Lung (tissue), 12 donors: ENCODE results near the gene FAM117B. TPM values are rescaled to one million over a fixed set of nuclear protein-coding genes. Genes with fewer than 3 reads are reported as not detected.

Experiments used
- ATAC-seq: fragments of 200-7000 bp; cut with Tn5 transposase; one replicate; pipeline ENCODE4 v1.9.1; 2020; ENCODE audit warnings: moderate number of reproducible peaks; ENCODE audit not compliant: insufficient read depth, low FRiP score
- DNase-seq, 3 donors: peaks; one replicate each; pipeline ENCODE4 v3.0.0-alpha.2; 2013 to 2017
- H3K27ac ChIP-seq, 2 donors: one replicate each; pipeline ENCODE4 v1.5.1; 2013; ENCODE audit warnings: mild to moderate bottlenecking in 2 of 2, moderate library complexity in 2 of 2, control low read depth in 1 of 2, inconsistent platforms in 1 of 2, low read depth in 1 of 2, low read length in 1 of 2
- H3K27me3 ChIP-seq, 3 donors: one replicate each; pipeline ENCODE4 v1.5.1; 2013; ENCODE audit warnings: low read length in 2 of 3; ENCODE audit not compliant: control insufficient read depth in 3 of 3, insufficient read depth in 3 of 3
- H3K36me3 ChIP-seq, 4 donors: one replicate each; pipeline ENCODE4 v1.5.1; 2013; ENCODE audit warnings: low read length in 4 of 4, mild to moderate bottlenecking in 1 of 4, moderate library complexity in 1 of 4; ENCODE audit not compliant: control insufficient read depth in 4 of 4, insufficient read depth in 4 of 4
- H3K4me1 ChIP-seq, 5 donors: one replicate each; pipeline ENCODE4 v1.5.1; 2013; ENCODE audit warnings: low read length in 5 of 5, mild to moderate bottlenecking in 2 of 5, moderate library complexity in 1 of 5; ENCODE audit not compliant: control insufficient read depth in 5 of 5, insufficient read depth in 5 of 5
- H3K4me3 ChIP-seq: one replicate; pipeline ENCODE4 v1.5.1; 2013; ENCODE audit warnings: mild to moderate bottlenecking, control low read depth, moderate library complexity
- H3K9ac ChIP-seq, 2 donors: one replicate each; pipeline ENCODE4 v1.5.1; 2013; ENCODE audit warnings: low read length in 2 of 2, control low read depth in 1 of 2; ENCODE audit not compliant: insufficient read depth in 1 of 2
- H3K9me3 ChIP-seq, 4 donors: one replicate each; pipeline ENCODE4 v1.5.1; 2013; ENCODE audit warnings: low read length in 3 of 4, mild to moderate bottlenecking in 1 of 4, moderate library complexity in 1 of 4; ENCODE audit not compliant: control insufficient read depth in 4 of 4, insufficient read depth in 3 of 4
- CTCF ChIP-seq: IDR thresholded peaks from 2 replicates; pipeline ENCODE4 v1.5.1; 2012; ENCODE audit warnings: mild to moderate bottlenecking; ENCODE audit errors: control extremely low read depth, extremely low read depth
- WGBS, 2 donors: extraction: QIAGEN DNeasy Blood & Tissue Kit; methylation state at CpG; one replicate each; pipeline ENCODE4 v1.1.7; 2013; 5-methylcytosine and 5-hydroxymethylcytosine counted together
- polyA plus RNA-seq, 2 donors: library from polyadenylated mRNA; stranded (reverse); fragments of 200-250 nt; gene quantifications; one replicate each; pipeline ENCODE4 v1.2.1, GENCODE V29; 2013
- total RNA-seq, 2 donors: library from RNA; depleted of rRNA in 1 of 2; stranded (reverse); fragments of >200 nt in 1 of 2; gene quantifications; one replicate each; pipeline ENCODE4 v1.2.1, GENCODE V29; 2014 to 2021
- donor health status: control.
- donor health status: control.
- donor health status: Bipolar disorder and iron deficiency.
- donor health status: healthy.
- donor health status: DM: yes; HTN: yes; CAD: no.

Gene FAM117B
- total and polyA plus RNA-seq, 4 donors: 1.4 to 19.9 (median 4.5) TPM

DNA sequence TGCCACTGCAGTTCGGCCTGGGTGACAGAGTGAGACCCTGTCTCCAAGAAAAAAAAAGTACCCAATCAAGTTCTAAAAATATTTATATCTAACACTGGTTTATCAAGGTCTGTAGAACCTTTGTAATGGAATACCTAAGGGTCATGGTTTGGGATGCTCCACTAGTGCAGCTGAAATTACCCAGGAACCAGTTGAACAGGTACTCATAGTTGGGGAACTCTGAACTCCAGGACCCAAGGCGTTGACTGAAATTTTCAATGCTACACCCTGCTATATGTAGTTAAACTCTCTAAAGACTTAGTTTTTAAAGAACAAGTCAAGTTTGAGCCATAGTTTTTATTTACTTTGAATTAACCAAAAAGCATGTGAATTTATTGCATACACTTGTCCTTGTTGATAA is 55.1 kb downstream of the FAM117B start:
- DNase-seq: no peak
- no peak overlapping the region for H3K4me3 ChIP-seq
- H3K27ac ChIP-seq: no peak overlapping the region
- H3K4me1 ChIP-seq: no peaks in the 10 kb centered on the region
- TF ChIP-seq CTCF: no peak
- H3K36me3 ChIP-seq: no peaks in the 10 kb centered on the region
- H3K9ac ChIP-seq: no peak overlapping the region
- H3K27me3 ChIP-seq: no peaks in the 10 kb centered on the region
- H3K9me3 ChIP-seq: no peaks in the 10 kb centered on the region
- ATAC-seq: no peak
- 94% methylated on average over 2 of the region's 2 CpGs for WGBS, 2 donors

DNA sequence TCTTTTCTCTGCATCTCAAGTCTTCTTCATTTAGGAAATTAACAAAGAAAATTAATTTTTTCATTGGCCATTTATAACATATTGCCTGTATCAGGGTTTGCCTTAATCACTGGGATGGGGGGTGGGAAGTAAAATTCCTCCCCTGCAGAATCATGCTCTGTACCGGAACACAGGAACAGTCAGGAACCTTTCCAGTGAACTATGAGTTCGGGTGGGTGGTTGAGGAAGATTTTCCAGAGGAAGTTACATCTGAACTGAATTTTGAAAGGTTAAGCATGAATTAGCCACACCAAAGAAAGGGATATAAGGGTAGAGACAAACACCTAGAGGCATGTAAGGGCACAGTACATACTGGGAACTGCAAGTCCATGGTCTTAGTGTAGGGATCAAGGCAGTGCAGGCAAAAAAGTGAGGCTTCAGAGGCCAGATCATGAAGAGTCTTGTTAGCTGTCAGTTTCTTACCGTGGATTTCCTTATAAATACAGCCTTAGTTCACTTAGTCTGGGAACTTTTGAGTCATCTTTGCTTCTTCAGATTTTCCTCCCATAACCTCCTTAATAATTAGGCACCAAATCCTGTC is 55.6 kb downstream of the FAM117B start:
- no peak overlapping the region for H3K9ac ChIP-seq
- H3K27me3 ChIP-seq: no peaks in the 10 kb centered on the region
- DNase-seq (no peak), ATAC-seq (no peak)
- no peak overlapping the region for H3K4me3 ChIP-seq
- no peaks in the 10 kb centered on the region for H3K4me1 ChIP-seq
- H3K36me3 ChIP-seq: no peaks in the 10 kb centered on the region
- no peak overlapping the region for H3K27ac ChIP-seq
- no peak for TF ChIP-seq CTCF
- no peaks in the 10 kb centered on the region for H3K9me3 ChIP-seq
- WGBS, 2 donors: 79 to 80% methylated on average over 3 of the region's 3 CpGs

DNA sequence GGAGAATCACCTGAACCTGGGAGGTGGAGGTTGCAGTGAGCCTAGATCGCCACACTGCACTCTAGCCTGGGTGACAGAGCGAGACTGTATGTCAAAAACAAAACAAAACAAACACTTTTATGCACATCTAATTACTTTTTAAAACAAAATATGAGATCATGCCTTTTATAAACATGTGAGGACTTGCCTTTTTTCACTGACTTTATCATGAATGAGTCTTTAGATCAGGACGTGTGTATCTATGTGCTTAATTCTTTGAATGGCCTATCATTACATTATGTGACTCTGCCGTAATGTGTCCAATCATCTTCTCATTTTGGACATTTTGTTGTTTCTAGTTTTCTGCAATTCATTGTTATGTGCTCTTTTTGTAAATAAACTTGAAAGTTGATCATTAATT is 58.7 kb downstream of the FAM117B start:
- Histone ChIP-seq H3K27me3 (no peaks in the 10 kb centered on the region), H3K9me3 (no peaks in the 10 kb centered on the region), H3K9ac (no peak overlapping the region), H3K4me3 (no peak overlapping the region), H3K36me3 (peaks cover 0 to 9% (median under 1%) of the 10 kb centered on the region in 4 donors), H3K4me1 (no peaks in the 10 kb centered on the region), H3K27ac (no peak overlapping the region)
- WGBS, 2 donors: 93 to 96% methylated on average over 4 of the region's 4 CpGs
- ATAC-seq (no peak), DNase-seq (no peak)
- no peak for TF ChIP-seq CTCF

GRCh38 chr2:202695166-202695565 is 60.4 kb downstream of the FAM117B start:
- ATAC-seq (no peak), DNase-seq (no peak)
- 88 to 90% methylated on average over 9 of the region's 9 CpGs for WGBS, 2 donors
- H3K9ac ChIP-seq: no peak overlapping the region
- no peak overlapping the region for H3K4me3 ChIP-seq
- peaks cover 0 to 9% (median under 1%) of the 10 kb centered on the region in 4 donors for H3K36me3 ChIP-seq
- no peaks in the 10 kb centered on the region for H3K27me3 ChIP-seq
- no peaks in the 10 kb centered on the region for H3K9me3 ChIP-seq
- no peak overlapping the region for H3K27ac ChIP-seq
- H3K4me1 ChIP-seq: peaks cover 0 to 3% (median 0%) of the 10 kb centered on the region in 5 donors
- TF ChIP-seq CTCF: no peak
